Left renal cortex interstitium (tissue), 4 donors: ENCODE measurements around the gene KANK2. TPM values are rescaled to one million over a fixed set of nuclear protein-coding genes. Genes with fewer than 3 reads are reported as not detected.
A peak's percentile ranks its signal among the peaks of the same experiment; 100 is the strongest.
"Not testable (repeated sequence)": the region's sequence is repeated elsewhere in the genome, so short reads cannot be mapped to it uniquely, and the experiment has no call there.

Experiments used
- DNase-seq, 4 donors: peaks; one replicate each; pipeline ENCODE4 v3.0.0-alpha.2; 2013; ENCODE audit warnings: low read depth in 4 of 4, low spot score in 2 of 4, missing footprints in 1 of 4
- polyA plus RNA-seq, 4 donors: library from polyadenylated mRNA; unstranded; fragments of 120-200 nt; gene quantifications; one replicate each; pipeline ENCODE4 v1.2.1, GENCODE V29; 2013; ENCODE audit not compliant: insufficient read length in 4 of 4

Gene KANK2
- polyA plus RNA-seq, 4 donors = 114 to 142 (median 133) TPM

DNA sequence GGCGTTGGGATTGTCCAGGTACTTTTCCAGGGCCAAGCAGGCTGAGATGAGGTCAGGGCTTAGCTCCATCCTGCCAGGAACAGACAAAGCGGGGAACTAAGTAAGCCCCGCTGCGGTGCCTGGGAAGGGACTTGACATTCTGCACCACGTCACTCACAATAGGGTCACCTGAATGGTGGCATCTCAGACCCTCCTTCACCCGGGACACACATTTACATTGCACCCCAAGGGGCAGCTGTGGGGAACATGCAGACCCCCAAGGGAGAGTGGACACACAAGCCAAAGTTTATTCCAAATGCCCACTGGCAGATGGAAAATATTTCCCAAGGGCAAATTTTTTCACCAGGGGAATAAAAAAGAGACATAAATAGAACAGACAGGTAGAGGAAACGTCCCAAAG is 21.4 kb downstream of the KANK2 start:
- DNase-seq = no peak

- DNase-seq = no peak
These were observed 23.0 kb downstream of the KANK2 start for GRCh38 chr19:11174336-11174735.

DNA sequence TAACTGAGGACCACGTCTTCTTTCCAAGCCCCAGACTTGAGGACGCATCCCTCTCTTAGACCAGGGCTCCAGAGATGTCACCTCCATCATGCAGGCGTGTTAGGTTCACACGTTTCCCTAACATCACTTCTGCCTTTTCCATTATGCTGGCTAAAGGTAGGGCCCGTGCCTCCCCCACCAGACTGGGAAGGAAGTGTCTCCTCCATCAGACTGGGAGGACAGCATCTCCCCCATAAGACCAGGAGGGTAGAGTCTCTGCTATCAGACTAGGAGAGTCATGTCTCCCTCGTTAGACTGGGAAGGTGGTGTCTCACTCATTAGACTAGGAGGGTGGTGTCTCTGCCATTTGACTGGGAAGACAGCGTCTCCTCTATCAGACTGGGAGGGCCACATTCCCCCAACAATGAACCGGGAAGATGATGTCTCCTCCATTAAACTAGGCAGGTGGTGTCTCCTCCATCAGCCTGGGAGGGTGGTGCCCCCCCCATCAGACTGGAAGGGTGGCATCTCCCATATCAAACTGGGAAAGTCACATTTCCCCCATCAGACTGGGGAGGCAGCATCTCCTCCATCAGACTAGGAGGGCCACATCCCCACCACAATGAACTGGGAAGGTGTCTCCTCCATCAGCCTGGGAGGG is 23.7 kb downstream of the KANK2 start:
- DNase-seq = no peak

GRCh38 chr19:11172576-11172975 is 24.8 kb downstream of the KANK2 start:
- no peak for DNase-seq

- no peak for DNase-seq
These were observed 26.2 kb downstream of the KANK2 start for GRCh38 chr19:11171144-11171543.

GRCh38 chr19:11169896-11170678 is 27.3 kb downstream of the KANK2 start:
- no peak for DNase-seq

GRCh38 chr19:11168568-11168967 is 28.8 kb downstream of the KANK2 start:
- DNase-seq = no peak

DNA sequence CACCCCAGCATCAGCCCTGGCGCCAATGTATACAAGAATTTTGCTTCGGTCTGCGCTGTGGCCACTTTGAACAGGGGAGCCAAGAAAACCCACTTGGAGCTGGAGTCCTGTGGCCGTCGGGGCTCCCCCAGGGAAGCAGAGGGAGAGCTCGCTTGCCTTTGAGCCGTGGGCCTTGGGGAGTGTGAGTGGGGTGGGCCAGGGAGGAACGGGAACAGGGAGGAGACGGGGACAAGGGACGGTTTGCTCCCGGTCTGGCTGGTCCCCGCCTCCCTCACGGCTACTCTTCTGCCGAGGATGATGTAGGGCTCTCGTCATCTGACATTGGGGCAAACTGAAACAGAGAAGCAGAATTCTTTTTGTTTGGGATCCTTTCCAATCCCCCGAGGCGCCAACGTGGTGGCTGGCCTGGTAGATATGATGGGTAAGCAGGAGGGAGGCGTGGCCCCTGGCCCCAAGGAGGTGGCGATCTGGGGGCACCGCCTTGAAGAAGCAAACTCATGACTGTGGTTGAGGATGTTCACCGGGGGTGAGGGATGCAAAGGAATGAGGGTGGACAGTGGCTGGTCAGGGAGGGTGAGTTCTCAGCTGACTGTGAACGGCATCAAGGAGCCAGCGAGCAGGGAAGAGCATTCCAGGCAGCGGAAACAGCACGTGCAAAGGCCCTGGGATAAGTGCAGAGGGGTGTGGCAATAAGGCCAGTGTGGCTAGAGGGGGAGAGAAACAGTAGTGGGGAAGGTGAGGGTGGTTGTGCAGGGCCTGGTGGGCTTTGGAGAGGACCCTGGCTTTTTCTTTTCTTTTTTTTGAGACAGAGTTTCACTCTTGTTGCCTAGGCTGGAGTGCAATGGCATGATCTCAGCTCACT is 30.8 kb downstream of the KANK2 start:
- DNase-seq = no peak

DNA sequence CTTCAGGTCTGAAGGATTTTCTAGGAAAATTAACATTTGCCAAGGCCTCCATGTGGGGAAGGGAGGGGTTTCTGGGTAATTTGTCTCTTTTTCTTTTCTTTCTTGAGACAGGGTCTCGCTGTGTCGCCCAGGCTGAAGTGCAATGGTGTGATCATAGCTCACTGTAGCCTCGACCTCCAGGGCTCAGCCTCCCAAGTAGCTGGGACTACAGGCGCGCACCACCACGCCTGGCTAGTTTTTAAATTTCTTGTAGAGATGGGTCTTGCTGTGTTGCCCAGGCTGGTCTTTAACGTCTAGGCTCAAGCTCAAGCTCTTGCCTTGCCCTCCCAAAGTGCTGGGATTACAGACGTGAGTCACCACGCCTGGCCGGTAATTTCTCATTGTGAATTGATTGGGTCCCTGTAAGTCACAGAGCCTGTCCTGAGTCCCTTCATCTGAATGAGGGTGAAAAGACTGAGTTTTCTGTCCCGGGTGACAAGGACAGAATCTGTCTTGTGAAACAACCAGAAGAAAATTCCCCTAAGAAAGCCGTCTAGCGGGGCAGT is 31.8 kb downstream of the KANK2 start:
- DNase-seq = no peak

DNA sequence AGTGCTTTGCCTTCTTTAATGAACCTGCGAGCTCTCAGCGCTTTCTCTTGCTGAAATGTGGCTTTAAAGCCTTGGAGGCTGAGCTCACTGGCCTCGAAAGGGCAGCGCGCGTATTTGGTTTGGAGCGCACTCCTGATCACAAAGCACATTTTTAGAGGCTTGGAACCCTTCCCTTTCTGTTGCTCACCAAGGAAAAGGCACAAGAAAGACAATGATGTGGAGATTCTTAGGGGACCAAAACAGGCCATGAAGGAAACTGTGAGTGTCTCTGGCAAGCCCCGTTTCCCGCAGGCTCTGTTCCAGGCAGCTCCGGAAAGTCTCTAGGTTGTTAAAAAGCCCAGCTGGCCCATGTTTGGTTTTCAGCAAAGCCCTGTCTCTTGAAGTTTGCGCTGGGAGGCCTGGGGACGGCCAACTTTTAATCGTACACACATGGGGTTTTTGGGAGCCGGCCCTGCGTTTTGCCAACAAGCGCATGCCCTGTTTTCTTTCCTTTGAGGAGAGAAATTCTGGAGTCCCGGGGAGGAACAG is 32.4 kb downstream of the KANK2 start:
- DNase-seq = peak in 1 of 4 donors; percentile 59

- DNase-seq = no peak
These were observed 33.0 kb downstream of the KANK2 start for GRCh38 chr19:11164296-11164695.

DNA sequence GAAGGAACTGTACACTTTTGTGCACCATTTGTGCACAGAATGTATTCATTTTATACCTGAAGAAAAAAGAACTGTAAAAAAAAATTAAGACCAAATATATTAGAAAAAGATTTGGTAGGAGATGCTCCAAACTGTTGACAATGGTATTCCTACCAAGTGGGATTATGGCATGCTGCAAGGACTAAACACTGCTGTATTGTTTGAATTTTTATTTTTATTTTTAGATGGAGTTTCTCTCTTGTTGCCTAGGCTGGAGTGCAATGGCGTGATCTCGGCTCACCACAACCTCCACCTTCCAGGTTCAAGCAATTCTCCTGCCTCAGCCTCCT is 36.9 kb downstream of the KANK2 start:
- not testable (repeated sequence) for DNase-seq

DNA sequence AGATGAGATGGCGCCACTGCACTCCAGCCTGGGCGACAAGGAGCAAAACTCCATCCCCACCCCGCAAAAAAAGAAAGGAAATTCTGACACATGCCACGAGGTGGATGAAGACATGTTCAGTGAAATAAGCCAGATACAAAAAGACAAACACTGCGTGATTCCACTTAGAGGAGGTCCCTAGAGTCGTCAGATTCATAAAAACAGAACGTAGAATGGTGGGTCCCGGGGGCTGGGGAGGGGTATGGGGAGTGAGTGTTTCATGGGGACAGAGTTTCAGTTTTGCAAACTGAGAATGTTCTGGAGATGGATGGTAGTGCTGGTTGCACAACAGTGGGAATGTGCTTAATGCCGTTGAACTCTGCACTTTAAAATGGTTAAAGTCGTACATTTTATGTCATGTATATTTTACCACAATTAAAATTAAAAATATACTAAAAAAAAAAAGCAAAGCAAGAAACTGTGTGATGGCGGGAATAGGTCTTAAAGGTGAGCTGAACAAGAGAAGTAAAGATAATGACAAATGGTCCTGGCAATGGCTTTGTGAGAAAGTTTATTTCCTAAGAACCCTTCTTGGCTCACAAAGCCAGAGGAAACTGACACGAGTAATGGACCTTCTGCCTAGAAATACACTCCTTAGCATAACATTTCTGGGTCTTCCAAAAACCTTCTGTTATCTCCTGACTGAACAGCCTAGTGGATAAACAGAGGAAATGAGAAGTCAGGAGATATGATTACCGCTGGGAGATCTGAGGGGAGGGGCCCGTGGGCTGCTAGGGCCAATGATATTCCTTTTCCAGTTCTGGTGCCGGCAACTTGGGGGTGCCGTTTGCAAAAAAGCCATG is 37.5 kb downstream of the KANK2 start:
- DNase-seq = no peak

DNA sequence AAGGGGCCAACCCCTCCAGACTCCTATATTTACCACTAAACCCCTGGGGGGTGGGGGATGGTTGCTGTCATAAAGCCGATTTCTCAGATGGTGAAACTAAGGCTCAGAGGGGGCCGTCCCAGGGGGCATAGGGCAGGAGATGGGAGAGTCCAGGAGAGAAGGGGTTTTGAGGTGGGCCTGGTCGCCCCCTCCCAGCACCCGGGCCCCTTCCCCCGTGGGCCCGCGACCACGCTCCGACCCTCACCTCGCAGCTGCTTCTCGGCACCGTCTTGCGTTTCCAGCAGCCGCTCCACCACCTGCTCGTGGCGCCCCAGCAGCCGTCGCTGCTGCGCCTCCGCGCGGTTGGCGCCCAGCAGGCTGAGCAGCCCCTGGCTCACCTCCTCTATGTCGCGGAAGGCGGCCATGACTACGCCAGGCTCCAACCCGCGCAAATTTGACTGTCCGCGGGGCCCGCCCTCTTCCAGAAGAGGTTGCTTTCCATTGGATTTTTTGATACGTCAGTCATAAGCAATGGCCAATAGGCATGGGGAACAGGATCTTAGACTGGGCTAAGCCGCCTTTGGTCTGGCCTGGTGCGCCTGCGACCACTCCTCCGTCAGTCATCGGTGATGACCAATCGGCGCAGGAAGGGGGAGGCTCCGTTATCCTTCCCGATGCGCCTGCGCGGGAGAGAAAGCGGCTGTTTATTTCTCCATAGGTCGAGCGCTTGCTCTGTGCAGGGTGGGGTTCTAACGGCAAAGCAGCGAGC is 41.8 kb downstream of the KANK2 start, which contains the start of gene SPC24:
Gene SPC24 (minus strand): TSS at position 410 of the 748 bp plus-strand sequence. CDS start 6 bp downstream, at position 404.
- peak; percentile 85 to 95 (median 95) for DNase-seq

DNA sequence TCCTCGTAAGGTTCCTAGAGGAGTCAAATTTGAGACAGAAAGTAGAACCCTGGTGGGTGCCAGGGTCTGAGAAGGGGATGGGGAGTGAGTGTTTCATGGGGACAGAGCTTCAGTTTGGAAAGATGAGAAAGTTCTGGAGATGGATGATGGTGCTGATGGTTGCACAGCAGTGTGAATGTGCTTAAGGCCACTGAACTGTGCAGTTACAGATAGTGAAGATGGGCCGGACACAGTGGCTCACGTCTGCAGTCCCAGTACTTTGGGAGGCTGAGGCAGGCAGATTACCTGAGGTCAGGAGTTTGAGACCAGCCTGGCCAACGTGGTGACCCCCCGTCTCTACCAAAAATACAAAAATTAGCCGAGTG is 42.7 kb downstream of the KANK2 start:
- DNase-seq = no peak

DNA sequence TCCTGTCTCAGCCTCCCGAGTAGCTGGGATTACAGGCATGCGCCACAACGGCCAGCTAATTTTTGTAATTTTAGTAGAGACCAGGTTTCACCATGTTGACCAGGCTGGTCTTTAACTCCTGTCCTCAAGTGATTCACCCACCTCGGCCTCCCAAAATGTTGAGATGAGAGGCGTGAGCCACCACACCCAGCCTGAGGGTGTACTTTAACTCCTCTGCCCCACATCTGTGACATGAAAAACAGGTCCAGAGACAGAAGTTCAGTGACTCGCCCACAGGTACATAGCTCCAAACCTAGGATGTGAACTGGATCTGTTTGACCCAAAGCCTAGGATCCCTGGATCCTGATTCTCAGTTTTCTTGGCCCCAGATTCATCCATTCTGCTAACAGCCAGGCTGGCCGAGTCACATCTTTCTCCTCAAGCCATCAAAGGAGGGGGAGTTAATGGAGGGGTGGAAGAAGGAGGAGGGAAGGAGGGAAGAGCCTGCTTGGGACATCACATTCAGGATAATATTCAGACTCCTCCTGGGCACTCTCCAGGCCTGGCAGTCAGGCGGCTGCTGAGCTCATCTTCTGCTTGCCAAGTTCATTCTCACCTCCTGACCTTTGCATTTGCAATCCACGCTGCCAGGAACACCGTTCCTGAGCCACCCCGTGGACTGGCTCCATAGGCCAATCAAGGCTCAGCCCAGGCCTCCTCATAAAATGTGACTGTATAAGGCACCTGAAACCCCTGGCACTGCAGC is 44.9 kb downstream of the KANK2 start:
- no peak for DNase-seq

- DNase-seq = peak in 1 of 4 donors; percentile 33
These were observed 46.2 kb downstream of the KANK2 start for GRCh38 chr19:11151181-11151580.

DNA sequence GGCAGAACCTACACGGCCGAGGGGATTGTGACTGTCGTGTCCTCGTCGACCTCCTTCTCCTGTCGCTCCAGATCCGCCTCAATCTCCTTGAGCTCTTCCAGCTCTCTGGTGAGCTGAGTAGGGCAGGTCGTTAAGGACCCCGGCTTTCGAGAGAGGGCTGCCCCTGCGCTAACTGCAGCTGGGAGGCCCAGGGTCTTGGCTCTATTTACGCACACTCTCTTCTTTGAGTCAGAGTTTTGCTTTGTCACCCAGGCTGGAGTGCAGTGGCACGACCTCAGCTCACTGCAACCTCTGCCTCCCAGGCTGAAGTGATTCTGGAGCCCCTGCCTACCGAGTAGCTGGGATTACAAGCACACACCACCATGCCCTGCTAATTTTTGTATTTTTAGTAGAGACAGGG is 49.3 kb downstream of the KANK2 start:
- no peak for DNase-seq

GRCh38 chr19:11145536-11145924 is 51.8 kb downstream of the KANK2 start:
- no peak for DNase-seq
